Activated CD4-positive, CD25-positive, alpha-beta regulatory T cell (primary cell): ENCODE data around the gene TBCD.

Experiments
- DNase-seq, 4 experiments: peaks; one replicate each; lab custom pipeline; 2025; lab: John Stamatoyannopoulos, UW

TBCD gene

DNA sequence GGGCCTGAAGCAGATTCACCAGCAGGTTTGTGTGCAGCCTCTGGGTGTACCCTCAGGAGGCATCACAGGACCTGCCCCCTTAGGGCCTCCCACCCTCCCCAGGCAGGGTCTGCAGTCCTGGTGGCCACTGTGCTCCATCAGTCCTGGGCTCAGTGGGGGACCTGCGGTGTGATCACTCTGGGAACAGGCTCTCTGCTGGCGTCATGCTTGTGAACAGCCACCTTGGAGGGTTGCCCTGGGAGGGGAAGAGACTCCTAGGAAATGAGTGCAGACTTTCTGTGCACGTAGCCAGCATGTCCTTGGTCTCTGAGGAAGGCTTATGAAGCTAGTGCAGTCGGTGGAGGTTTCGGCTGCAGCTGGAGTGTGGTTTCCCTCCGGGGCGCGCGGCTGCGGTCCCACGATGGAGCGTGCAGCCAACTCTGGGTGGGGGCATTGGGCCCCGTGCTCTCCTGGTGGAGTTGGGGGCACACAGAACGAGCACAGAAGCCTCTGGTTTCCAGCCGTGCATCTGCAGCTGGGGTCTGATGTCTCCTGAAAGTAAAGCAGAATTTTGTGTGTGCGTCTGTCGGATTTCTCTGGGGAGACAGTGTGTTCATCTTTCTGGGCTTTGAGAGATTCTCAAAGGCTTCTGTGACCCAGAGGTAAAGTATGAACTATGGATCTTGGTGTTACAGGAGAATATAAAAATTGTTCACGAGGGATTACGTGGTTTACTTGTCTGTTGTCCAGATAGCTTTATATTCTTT is 156.1 kb downstream of the TBCD start:
- no peak for DNase-seq

DNA sequence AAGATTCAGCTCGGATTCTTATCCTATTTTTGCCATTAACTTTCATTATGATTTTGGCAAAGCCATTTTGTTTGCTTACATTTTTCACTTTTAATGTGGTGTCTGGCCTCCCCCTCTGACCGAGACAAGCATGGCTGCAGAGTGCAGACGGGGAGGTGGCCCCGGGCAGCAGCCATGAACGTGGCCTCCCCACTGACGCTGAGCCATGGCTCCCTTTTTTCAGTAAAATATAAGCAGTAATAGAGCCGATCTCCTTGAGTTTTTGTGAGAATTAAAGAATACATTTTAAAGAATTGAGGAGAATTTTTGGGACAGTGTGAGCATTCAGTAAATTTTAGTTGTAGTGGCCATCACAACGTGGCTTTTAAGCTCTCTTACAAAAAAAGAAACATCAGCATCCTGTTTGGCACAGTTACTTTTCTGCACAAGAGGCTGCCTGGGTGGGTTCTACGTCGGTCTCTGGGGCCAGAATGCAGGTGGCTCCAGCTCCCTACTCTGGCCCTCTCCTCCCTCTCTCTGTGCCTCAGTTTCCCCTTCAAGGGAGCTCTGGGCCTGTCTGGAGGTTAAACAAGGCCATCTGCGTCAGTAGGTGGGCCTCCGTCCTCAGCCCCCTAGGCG is 156.8 kb downstream of the TBCD start:
- no peak for DNase-seq

DNA sequence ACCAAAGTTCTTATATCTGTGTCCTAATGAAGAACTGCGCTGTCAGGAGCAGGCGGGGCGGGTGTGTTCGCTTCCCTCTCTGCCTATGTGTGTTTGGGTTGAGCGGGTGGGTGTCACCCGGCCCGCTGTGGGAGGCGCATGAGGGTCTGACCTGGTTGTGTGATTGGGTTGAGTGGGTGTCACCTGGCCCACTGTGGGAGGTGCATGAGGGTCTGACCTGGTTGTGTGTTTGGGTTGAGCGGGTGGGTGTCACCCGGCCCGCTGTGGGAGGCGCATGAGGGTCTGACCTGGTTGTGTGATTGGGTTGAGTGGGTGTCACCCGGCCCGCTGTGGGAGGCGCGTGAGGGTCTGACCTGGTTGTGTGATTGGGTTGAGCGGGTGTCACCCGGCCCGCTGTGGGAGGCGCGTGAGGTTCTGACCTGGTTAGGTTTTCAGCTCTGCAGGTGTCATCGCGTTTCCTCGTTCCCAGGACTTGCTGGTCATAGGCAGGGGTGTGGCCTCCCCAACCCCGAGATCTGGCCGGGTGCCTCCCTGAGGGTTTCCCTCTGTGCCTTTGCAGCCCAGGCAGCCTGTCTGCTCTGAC is 157.5 kb downstream of the TBCD start:
- DNase-seq = no peak

DNA sequence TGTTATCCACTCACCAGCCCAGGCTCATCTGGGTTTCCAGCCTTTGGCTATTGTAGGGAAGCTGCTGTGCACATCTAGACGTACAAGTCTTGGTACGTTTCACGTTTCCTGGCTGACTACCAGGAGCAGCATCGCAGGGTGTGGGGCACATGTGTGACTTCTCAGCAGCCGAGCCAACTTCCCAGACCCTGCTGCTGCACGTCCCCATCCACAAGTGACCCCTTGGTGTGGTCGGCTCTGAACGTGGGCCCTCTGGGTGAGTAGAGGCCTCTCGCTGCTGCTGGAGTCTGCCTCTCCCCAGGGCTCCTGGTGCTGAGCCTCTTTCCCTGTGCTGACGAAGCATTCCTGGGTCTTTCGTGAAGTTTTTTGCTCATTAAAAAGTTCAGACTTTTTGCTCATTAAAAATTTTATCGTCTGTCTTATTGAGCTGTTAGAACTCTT is 158.2 kb downstream of the TBCD start:
- DNase-seq = no peak

DNA sequence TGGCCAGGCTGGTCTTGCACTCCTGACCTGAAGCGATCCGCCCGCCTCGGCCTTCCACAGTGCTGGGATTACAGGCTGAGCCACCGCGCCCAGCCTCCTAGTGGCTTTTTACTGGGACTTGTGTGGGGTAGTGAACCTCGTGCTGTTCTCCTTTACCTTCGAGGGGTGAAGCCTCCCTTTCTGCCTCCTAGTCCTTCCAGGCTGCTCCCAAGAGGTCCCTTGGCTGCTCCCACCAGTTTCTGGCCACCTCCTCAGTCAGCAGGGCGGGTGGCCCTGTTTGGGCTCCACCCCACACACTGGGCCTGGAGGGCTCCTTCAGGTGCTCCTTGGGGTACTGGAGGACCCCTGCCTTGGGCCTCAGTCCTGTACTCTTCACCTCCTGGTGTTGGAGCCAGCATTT is 158.9 kb downstream of the TBCD start:
- DNase-seq = no peak

DNA sequence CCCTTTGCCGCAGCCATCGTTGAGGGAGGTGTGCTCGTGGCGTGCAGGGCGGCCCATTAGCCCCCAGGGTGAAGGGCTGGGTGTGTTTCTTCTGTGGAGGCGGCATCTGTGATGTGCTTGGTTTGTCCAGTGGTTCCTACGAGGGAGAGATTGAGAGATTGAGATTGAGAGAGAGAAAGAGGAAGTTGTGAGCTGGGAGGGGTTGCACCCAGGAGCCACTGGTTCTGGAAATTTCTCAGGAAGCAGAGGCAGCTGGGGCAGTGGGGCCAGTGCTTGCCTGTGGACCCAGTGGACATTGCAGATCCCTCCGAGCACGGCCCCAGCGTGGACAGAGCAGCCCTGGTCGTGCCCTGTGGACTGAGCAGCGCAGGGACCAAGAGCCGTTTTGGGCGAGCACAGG is 160.0 kb downstream of the TBCD start:
- DNase-seq = no peak

DNA sequence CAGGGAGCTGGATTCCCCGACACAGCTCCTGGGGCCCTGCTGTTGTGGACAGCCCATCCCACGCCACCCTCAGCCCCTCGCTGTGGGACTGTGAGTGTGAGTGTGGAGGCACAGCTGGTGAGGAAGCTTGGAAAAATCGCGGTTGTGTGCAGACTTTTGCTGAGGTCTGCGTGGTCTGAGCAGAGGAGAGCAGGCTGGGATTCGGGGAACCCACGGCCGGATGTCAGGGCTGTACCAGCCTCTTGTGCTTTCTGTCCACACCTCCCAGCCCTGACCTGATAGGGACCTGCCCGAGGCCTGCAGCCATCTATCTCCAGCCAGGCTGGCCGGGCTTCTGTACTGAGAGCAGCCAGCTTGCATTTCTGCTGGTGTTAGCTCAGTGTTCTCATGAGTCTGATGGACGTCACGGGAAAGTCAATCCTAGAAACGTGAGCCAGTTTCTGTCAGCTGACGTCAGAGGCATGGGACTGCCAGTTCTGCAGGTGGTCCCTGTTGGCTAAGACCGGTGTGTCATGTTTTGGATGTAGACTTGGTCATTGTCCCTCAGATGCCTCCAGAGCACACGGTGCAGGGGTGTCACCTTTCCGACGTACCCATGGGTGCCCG is 160.7 kb downstream of the TBCD start:
- no peak for DNase-seq

DNA sequence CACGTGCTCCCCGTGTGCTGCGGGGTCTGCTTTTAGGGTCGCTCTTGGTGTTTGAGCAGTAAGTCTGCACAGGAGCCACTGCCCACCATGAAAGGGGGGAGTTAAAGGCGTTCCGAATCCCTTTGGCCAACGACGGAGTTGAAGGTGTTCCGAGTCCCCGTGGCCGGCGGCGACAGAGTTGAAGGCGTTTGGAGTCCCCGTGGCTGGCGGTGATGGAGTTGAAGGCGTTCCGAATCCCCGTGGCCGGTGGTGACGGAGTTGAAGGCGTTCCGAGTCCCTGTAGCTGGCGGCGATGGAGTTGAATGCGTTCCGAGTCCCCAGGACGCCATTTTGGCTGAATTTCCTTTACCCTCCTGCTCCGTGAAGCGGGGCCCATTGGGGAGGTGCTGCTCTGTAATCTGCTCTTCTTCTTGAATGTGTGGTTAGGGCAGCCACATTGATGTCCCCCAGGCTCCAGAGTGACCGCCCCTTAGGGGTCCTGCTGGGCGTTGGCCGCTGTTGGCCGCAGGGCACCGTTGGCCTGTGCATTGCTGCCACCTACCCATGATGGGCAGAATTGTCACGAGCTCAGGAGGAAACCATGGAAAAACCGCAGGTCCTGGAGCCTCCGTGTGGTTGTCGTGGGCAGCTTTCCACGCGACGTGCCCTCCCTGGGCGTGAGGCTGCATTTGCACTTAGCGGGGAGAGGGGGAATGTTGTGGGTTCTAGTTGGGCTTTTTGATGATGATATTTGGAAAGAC is 161.6 kb downstream of the TBCD start:
- DNase-seq = no peak

DNA sequence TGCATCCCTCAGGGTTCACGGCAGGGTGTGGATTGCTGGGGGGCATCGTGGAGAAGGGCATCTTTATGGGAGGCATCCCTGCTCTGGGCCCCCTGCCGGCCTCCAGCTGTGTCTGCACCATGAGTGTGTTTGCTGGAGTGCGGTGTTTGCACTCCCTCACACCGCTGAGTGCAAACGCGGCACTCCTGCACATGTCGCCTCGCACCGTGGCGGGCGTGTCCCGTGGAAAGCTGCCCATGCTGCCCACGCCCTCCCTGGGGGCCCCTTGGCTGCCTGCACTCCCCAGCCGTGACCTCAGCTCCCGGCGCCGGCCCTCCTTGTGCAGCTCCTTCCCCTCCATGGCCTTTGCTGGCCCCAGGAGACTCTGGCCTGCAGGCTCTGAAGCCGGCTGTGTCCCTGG is 162.5 kb downstream of the TBCD start:
- DNase-seq = no peak

DNA sequence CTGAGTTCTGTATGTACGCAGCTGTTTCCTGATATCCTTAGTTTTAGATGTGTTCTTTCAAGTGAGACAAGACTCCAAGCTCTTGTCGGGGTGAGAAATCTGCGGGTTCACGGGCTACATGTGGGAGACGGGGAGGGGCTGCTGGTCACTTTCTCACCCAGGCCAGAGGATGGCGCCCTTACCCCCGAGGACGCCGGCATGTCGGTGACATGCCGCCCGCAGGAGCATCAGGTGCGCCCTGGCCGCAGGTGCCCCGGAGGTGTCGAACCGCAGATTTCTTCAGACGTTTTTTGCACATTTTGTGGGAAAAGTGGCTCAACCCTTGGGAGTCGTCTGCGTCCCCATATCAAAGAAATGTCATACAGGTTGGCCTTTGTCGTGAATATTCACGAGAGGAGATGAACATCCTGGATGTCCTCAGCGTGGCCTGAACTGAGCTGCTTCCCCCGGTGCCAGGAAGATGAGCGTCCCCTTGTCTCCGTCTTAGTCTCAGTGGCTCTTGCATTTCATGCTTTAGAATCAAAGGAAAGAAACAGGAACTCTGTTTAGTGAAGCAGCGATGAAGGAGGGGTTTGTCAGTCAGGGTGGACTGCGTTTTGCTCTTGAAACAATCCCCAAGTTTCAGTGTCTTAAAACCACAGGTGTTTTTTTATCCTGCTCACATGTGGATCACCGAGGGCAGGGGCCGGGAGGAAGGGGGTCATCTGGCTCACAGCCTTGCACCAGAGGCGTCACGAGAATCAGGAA is 163.3 kb downstream of the TBCD start:
- no peak for DNase-seq

DNA sequence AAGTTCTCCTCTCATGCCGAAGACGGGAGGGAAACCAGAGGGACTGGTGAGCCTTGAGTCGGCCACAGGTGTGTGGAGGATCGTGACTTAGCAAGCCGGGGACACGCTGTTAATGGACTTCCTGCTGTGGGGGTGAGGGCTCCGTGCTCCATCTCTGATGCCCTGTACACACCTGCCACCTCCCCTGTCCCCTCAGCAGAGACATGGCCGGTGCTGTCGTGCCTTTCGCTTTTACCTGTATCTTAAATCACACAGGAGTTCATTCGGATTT is 163.8 kb downstream of the TBCD start:
- DNase-seq = no peak

DNA sequence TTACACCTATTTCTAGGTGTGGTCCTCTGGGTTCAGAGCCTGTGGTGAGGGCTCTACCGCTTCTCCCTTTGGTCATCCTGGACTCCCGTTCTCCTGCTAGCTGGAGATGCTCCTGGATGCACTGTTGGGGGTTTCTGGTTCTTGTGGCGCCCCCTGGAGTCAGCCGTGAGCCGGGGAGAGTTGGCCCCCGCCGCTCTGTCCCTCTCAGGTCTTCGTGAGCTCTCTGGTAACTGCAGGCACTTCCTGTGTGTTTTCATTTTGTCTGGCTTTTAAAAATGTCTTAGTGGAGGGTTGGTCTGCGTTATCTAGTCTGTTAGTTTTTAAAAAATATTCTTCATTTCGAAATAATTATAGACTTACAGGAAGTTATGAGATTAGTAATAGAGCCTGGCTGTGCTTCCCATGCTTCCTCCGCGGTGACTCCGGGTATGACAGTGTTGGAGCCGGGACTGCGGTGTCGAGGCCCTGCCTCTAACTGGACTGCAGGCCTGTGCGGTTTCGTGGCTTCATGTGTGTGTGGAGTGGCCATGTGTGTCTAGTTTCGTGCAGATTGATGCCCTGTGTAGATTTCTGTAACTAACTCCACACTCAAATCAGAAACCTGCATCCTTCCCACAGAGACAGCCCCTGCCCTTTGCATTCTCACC is 166.0 kb downstream of the TBCD start:
- DNase-seq = peak in 1 of 4 experiments; percentile 14

DNA sequence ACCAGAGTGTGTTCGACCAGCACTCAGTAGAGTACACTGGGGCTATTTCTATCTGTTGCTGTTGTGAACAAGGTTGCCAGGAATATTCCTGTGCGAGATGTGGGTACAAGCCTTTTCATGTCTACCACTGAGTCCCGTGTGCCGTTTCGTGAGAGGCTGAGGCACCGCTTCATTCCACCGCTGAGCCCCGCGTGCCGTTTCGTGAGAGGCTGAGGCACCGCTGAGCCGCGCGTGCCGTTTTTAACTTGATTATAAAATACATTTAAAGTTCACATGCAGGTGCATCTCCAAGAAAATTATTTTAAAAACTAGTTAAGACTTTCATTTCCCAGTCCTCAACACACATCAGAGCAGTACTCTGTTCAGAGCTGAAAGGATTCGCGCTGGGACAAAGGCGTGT is 166.6 kb downstream of the TBCD start:
- DNase-seq = no peak

DNA sequence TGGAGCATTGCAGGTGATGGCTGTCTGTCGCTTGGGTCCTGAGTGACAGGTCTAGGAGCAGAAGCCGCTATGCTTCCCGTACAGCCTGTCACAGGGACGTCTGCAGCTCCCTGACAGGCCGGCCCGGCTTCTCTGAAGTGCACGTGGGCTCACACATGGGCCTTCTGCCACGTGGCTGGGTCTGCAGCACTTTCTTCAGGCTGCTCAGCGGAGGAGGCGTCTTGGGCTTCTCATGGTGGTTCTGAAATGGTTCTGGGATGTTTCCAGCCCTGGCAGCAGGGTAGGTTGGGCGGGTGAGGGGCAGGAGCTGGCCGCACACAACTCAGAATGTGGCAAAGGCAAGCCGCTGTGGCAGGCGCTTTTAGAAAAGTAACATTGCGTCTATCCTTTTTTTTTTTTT is 168.3 kb downstream of the TBCD start:
- DNase-seq = no peak

DNA sequence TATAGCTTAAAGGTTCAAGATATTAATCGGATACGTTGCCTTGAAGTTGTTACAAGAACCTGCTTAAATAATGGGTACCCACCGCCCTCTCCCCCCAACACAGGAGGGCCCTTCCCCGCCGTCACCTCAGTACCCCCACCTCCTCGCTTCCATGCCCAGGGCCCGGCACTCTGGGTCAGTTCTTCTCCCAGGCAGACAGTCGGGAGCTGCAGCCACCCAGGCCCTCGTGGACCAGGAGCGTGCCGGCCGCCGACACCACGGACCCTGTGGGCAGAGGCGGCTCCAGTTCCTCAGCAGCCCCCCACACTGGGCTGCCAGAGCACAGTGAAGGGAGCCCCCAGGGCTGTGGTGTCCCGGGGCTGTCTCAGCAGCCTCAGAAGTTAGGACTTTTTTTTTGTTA is 168.8 kb downstream of the TBCD start:
- DNase-seq = no peak

DNA sequence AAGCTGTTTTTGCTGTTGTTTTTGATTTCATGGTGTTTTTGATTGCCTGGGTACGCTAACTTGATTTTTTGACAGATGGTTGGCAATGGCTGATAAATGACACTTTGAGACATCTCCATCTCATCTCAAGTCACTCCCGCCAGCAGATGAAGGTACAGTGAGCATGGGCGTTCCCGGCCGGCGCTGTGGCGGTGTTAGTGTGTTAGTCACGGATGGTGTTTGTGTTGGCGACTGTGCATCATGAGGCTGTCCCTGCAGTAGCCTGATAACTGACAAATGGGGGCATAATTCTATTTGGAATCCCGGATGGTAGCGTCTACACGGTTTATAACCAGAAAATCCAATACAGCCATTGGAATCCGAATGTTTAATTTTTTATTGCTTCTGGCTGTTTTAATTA is 169.6 kb downstream of the TBCD start:
- DNase-seq = no peak

DNA sequence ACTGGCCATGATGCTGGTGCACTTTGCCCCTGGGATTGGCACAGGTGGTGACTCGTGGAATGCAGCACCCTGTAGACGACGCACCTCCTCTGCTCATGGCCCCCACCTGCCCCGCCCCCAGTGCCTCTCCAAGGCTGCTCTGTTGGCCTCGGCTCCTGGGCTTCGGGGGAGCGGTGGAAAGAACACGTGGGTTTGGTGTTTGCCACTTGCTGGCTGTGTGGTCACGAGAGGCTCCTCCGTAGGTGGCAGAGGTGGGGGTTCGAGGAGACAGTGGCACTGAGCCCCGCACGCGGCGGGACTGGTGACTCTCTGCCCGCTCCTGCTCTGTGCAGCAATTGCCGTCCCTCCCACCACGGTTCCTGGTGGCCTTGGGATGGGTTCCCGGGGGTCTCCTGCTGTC is 170.8 kb downstream of the TBCD start:
- DNase-seq = no peak

DNA sequence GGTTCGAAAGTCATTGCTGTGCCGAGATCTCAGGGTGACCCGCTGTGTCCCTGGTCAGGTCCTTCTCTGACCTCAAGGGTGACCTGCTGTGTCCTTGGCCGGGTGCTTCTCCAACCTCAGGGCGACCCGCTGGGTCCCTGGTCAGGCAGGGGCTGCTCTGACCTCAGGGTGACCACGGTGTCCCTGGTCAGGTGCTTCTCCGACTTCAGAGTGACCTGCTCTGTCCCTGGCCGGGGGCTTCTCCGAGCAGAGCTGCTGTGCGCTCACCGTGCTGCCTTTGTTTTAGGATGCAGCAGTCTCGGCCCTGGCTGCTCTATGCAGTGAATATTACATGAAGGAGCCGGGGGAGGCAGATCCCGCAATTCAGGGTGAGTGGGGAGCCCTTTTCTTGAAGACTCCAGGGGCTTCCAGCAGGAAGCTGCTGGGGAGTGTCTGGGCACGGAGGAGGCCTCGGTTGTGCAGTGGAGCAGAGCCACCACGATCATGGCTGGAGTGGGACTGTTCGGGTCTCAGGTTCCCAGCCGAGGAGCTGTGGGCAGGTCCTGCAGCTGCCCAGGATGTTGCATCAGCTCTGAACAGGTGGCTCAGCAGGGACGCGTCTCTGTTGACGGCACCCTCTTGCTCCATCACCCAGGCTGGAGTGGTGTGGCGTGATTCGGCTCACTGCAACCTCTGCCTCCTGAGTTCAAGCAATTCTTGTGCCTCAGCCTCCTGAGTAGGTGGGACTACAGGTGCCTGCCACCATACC is 171.7 kb downstream of the TBCD start:
- no peak for DNase-seq

DNA sequence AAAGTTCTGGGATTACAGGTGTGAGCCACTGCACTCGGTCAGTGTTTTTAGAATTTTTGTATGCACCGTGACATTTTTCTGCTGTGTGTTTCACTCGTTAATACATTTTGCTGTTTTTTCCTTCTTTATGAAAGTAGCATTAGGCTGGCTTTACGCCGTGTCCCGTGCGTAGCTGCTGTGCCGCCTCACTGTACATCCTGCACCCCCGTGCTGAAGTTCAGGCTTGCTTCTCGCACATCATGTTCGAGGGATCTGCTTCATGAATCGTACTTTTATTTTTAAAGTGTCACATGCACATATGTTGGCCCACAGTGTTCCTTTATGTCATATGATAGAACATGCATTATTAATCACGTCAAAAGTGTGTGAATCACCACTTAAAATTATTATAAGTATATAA is 172.3 kb downstream of the TBCD start:
- DNase-seq = no peak

DNA sequence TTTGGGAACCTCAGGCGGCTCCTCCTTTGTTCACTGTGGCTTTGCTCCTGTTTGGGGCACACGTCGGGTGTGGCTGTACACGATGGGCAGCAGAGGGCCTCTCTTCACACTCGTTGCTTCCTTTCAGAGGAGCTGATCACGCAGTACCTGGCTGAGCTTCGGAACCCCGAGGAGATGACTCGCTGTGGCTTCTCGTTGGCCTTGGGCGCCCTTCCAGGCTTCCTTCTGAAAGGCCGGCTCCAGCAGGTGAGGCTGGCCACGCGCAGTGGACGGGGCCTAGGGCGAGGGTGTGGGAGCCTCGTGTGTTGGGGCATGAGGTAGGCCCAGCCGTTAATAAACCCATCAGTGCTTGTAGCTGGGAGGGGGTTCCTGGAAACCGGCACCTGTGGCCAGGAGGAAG is 172.9 kb downstream of the TBCD start:
- no peak for DNase-seq

DNA sequence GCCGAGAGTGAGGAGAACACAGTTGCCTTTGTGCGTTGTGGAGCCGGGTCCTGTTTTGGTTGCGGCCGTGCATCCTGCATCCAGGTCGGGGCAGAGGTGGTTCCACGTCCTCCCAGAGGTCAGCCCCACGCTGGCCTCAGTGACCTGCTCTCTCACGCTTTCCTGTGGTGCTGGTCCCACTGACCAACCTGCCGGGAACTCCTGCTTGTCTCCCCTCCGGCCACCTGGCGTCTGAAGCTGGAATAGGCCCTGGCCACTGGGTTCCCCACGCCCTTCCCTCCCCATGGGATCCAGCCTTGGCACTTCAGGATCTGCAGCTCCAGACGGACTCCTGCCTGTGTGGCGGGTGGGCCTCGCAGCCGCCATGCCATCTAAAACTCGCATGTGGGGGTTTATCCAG is 173.5 kb downstream of the TBCD start:
- no peak for DNase-seq
